ENCODE measurements around the gene FRRS1. TPM values are rescaled to one million over a fixed set of nuclear protein-coding genes. Genes with fewer than 3 reads are reported as not detected.

Gene FRRS1
- total and polyA plus RNA-seq, 2 of the 4 experiments (the other 2 are of a cell fraction), result 3.8 to 23.5 TPM

- H3K27ac ChIP-seq (ENCODE audit: insufficient read depth, low read length), result no peak overlapping the region; the same call in 1 of the 2 replicates
- no peaks in the 10 kb centered on the region for H4K20me1 ChIP-seq (ENCODE audit: insufficient read depth, low read length)
- H3K4me1 ChIP-seq (ENCODE audit: control insufficient read depth, insufficient read depth, low read length), result peaks cover 5% of the 10 kb centered on the region; the same call in 1 of the 2 replicates
- no peak overlapping the region for H4K91ac ChIP-seq (ENCODE audit: insufficient read depth, low read depth, low read length)
- peak overlapping the region in 1 of 2 experiments; percentile 71; a peak in 2 of 4 replicates for H4K8ac ChIP-seq (ENCODE audit: low read depth in 2 of 2, low read length in 2 of 2)
- H3K23ac ChIP-seq (ENCODE audit: low read depth, low read length), result no peak overlapping the region
- H2AFZ ChIP-seq (replicated peaks; ENCODE audit: low read length, poor library complexity), result no peak overlapping the region
- H3K27me3 ChIP-seq (ENCODE audit: control insufficient read depth, insufficient read depth, low read length), result no peaks in the 10 kb centered on the region
- no peak overlapping the region for H3K4me3 ChIP-seq (ENCODE audit: insufficient read depth, low read depth, low read length)
- no peak overlapping the region for H3K56ac ChIP-seq (ENCODE audit: extremely low read depth, insufficient read depth, low read length)
- H3K4ac ChIP-seq (ENCODE audit: low read depth, low read length), result no peak overlapping the region
- BruUV-seq (replicated peaks), result no TSS peak
- no peak overlapping the region for H2BK15ac ChIP-seq (ENCODE audit: low read depth, low read length)
- no peak overlapping the region; the same call in 1 of the 2 replicates for H3K18ac ChIP-seq (ENCODE audit: low read depth, low read length)
- in situ Hi-C loops (cut with MboI; ENCODE audit: low sequenced_read_pairs), result no loop called here
- no peak overlapping the region for H2AK5ac ChIP-seq (ENCODE audit: low read depth, low read length)
- WGBS, 2 experiments (ENCODE audit: extremely low coverage in 2 of 2, insufficient read length in 1 of 2), result no CpG with 5 or more reads among the region's 1 CpG
- DNase-seq (peak; percentile 88), ATAC-seq (ENCODE audit: low read depth) (peak; percentile 89)
- H3K9me1 ChIP-seq (ENCODE audit: insufficient read depth, low read length), result no peaks in the 10 kb centered on the region
- H3K14ac ChIP-seq (replicated peaks; ENCODE audit: low read depth, low read length), result no peak overlapping the region; the same call in 1 of the 2 replicates
- peak overlapping the region; percentile 84 for H2BK5ac ChIP-seq (ENCODE audit: low read depth, low read length, poor library complexity, severe bottlenecking)
- peak overlapping the region; percentile 19; the same call in 1 of the 2 replicates for H3K4me2 ChIP-seq (ENCODE audit: low read depth, low read length)
- H3K9ac ChIP-seq (ENCODE audit: low read depth, low read length), result no peak overlapping the region
- no peak overlapping the region for H4K5ac ChIP-seq (ENCODE audit: low read depth, low read length)
- H3K79me1 ChIP-seq (ENCODE audit: low read depth in 1 of 2, low read length in 2 of 2), result no peaks in the 10 kb centered on the region
- dilution Hi-C loops (cut with HindIII; ENCODE audit: low sequenced_read_pairs, unreplicated experiment), result no loop called here
- ChIA-PET POLR2A (ENCODE audit: unreplicated experiment) (no interaction called here), CTCF (interaction anchor here (0.6 kb wide), 1 partner anchor 16 kb away, joined by 3 read pairs; no protein-coding TSS in a partner anchor)
- H3K9me3 ChIP-seq (ENCODE audit: control insufficient read depth, insufficient read depth, low read length), result no peaks in the 10 kb centered on the region
- peak overlapping the region; percentile 50; the same call in 1 of the 2 replicates for H2BK120ac ChIP-seq (ENCODE audit: low read depth, low read length)
- no peak for TF ChIP-seq RAD21 (IDR thresholded peaks at IDR 0.05; ENCODE audit: low read length)
- TF ChIP-seq POLR2A (IDR thresholded peaks at IDR 0.05; ENCODE audit: low read depth, low read length), result no peak
- no peak for TF ChIP-seq ELK1 (IDR thresholded peaks at IDR 0.05; ENCODE audit: borderline replicate concordance, low read depth, low read length)
- no peak for TF ChIP-seq MXI1 (IDR thresholded peaks at IDR 0.05; ENCODE audit: borderline replicate concordance, low read depth, low read length)
- TF ChIP-seq CEBPB (IDR thresholded peaks at IDR 0.05; ENCODE audit: low read depth, low read length), result no peak
- TF ChIP-seq RFX5 (IDR thresholded peaks at IDR 0.05; ENCODE audit: low read depth, low read length), result no peak
- no peak for TF ChIP-seq USF2 (IDR thresholded peaks at IDR 0.05; ENCODE audit: low read depth, low read length)
- no peak for TF ChIP-seq MAZ (IDR thresholded peaks at IDR 0.05; ENCODE audit: borderline replicate concordance, low read depth, low read length)
- TF ChIP-seq CHD1 (IDR thresholded peaks at IDR 0.05; ENCODE audit: low read depth, low read length), result no peak
- no peak for TF ChIP-seq RCOR1 (IDR thresholded peaks at IDR 0.05; ENCODE audit: insufficient replicate concordance, low read length)
- TF ChIP-seq FOS (IDR thresholded peaks at IDR 0.05; ENCODE audit: low read depth, low read length), result no peak
- no peak for TF ChIP-seq CTCF (conservative IDR thresholded peaks at IDR 0.05; ENCODE audit: low read depth, low read length)
- TF ChIP-seq NFE2L2 (IDR thresholded peaks at IDR 0.05; ENCODE audit: low read depth, low read length), result no peak
- no peak for TF ChIP-seq MAFK (IDR thresholded peaks at IDR 0.05; ENCODE audit: low read depth, low read length)
- no peak for TF ChIP-seq SMC3 (IDR thresholded peaks at IDR 0.05; ENCODE audit: low read depth, low read length)
- TF ChIP-seq BHLHE40 (IDR thresholded peaks at IDR 0.05; ENCODE audit: low read depth, low read length), result no peak
- intact Hi-C loops (cut with micrococcal nuclease), result loop anchor here (10.0 kb wide), 2 partner anchors 847 to 987 kb away; no protein-coding TSS in a partner anchor
- H3K36me3 ChIP-seq (ENCODE audit: control insufficient read depth, insufficient read depth, low read length), result no peaks in the 10 kb centered on the region
- H2BK20ac ChIP-seq (ENCODE audit: low read depth, low read length), result no peak overlapping the region
- H2AK9ac ChIP-seq (replicated peaks; ENCODE audit: low read depth, low read length, poor library complexity), result no peak overlapping the region
Measured at GRCh38 chr1:99731384-99731783, 35.1 kb downstream of the FRRS1 start.

All from IMR-90 (cell line).